Uterus (tissue), 2 donors: ENCODE results near the gene IDI2.

Experiments
- CTCF ChIP-seq, 4 experiments: fragments of 200-600 bp in 2 of 4; fragments of 450-650 bp in 2 of 4; sonication (generic) in 2 of 4; IDR thresholded peaks; one replicate each; pipeline ENCODE4 v1.5.1; 2016 to 2019; ENCODE audit warnings: antibody characterized with exemption in 4 of 4, mild to moderate bottlenecking in 2 of 4, moderate library complexity in 1 of 4
- POLR2A ChIP-seq, 2 donors: fragments of 450-650 bp; IDR thresholded peaks; one replicate each; pipeline ENCODE4 v1.6.1; 2016; ENCODE audit warnings: antibody characterized with exemption in 2 of 2, mild to moderate bottlenecking in 1 of 2, moderate library complexity in 1 of 2

GRCh38 chr10:1009071-1009494, 16.6 kb downstream of the IDI2 start:
- no peak for TF ChIP-seq CTCF (IDR thresholded peaks at IDR 0.05)
- no peak for TF ChIP-seq POLR2A (IDR thresholded peaks at IDR 0.05)
